Calu3 (cell line): Measurements from ENCODE around the gene NCR1. TPM values are rescaled to one million over a fixed set of nuclear protein-coding genes. Genes with fewer than 3 reads are reported as not detected.
"Not testable (repeated sequence)": the region's sequence is repeated elsewhere in the genome, so short reads cannot be mapped to it uniquely, and the experiment has no call there.

ENCODE experiments used
- BruUV-seq: library from RNA; stranded (reverse); fragments of 400-500 nt; replicated peaks from 2 replicates; lab custom pipeline; 2021; lab: Mats Ljungman, UMichigan
- CTCF ChIA-PET: fragments of 300-600 bp; sonication (Branson Sonifier 250); formaldehyde crosslinking; loops from one replicate; lab custom pipeline; 2022; ENCODE audit warnings: antibody characterized with exemption; lab: Charles Lee
- DNase-seq: peaks from one replicate; pipeline ENCODE4 v3.0.0; 2022
- H3K27ac Mint-ChIP-seq: one replicate; pipeline ENCODE4 v1.8.0; 2022; ENCODE audit warnings: mixed read lengths; ENCODE audit not compliant: unreplicated experiment
- H3K27me3 Mint-ChIP-seq: one replicate; pipeline ENCODE4 v1.8.0; 2022; ENCODE audit warnings: mixed read lengths; ENCODE audit not compliant: unreplicated experiment
- H3K36me3 Mint-ChIP-seq: one replicate; pipeline ENCODE4 v1.8.0; 2022; ENCODE audit warnings: mild to moderate bottlenecking, moderate library complexity, mixed read lengths; ENCODE audit not compliant: insufficient read depth, unreplicated experiment
- H3K4me1 Mint-ChIP-seq: one replicate; pipeline ENCODE4 v1.8.0; 2022; ENCODE audit warnings: mild to moderate bottlenecking, low read depth, mixed read lengths; ENCODE audit not compliant: unreplicated experiment
- H3K4me3 Mint-ChIP-seq: one replicate; pipeline ENCODE4 v1.8.0; 2022; ENCODE audit warnings: mild to moderate bottlenecking, low read depth, moderate library complexity, mixed read lengths; ENCODE audit not compliant: unreplicated experiment
- H3K9me3 Mint-ChIP-seq: one replicate; pipeline ENCODE4 v1.8.0; 2022; ENCODE audit warnings: low read depth, mixed read lengths; ENCODE audit not compliant: unreplicated experiment
- CTCF ChIP-seq: fragments of 200-600 bp; IDR thresholded peaks from one replicate; pipeline ENCODE4 v1.8.0; 2022; ENCODE audit warnings: antibody characterized with exemption; ENCODE audit not compliant: unreplicated experiment
- intact Hi-C: fragments of 100-400 bp; cut with micrococcal nuclease; formaldehyde crosslinking; loops from one replicate; pipeline ENCODE4 v1.10.0; 2022; ENCODE audit not compliant: unreplicated experiment
- total RNA-seq: library from RNA; stranded (reverse); gene quantifications from 2 replicates; pipeline ENCODE4 v1.2.3, GENCODE V29; 2022

The NCR1 gene
- total RNA-seq, 1 experiment from 2014 or later, result not detected

- intact Hi-C loops, result no loop called here
- H3K36me3 Mint-ChIP-seq, result no peaks in the 10 kb centered on the region
- DNase-seq, result no peak
- no peak for TF ChIP-seq CTCF
- no peaks in the 10 kb centered on the region for H3K4me1 Mint-ChIP-seq
- no peaks in the 10 kb centered on the region for H3K9me3 Mint-ChIP-seq
- BruUV-seq, result no TSS peak
- H3K27me3 Mint-ChIP-seq, result peaks cover 64% of the 10 kb centered on the region
- no peak overlapping the region for H3K4me3 Mint-ChIP-seq
- CTCF ChIA-PET, result interaction anchor here (0.6 kb wide), 1 partner anchor 60 kb away, joined by 3 read pairs; no protein-coding TSS in a partner anchor
- H3K27ac Mint-ChIP-seq, result no peak overlapping the region
Observed at GRCh38 chr19:54902061-54902460, 3.9 kb upstream of the NCR1 start.

- no peaks in the 10 kb centered on the region for H3K9me3 Mint-ChIP-seq
Observed at GRCh38 chr19:54903303-54903702, 2.6 kb upstream of the NCR1 start.

GRCh38 chr19:54904261-54904660 lies 1.7 kb upstream of the NCR1 start:
- H3K9me3 Mint-ChIP-seq, H3K36me3 Mint-ChIP-seq, H3K27ac Mint-ChIP-seq, H3K4me3 Mint-ChIP-seq, CTCF ChIA-PET, H3K4me1 Mint-ChIP-seq, intact Hi-C loops, DNase-seq, BruUV-seq: not testable (repeated sequence)
- H3K27me3 Mint-ChIP-seq, result peaks cover 42% of the 10 kb centered on the region

More at GRCh38 chr19:54903303-54903702, 2.6 kb upstream of the NCR1 start:
- Mint-ChIP-seq H3K27ac (no peak overlapping the region), H3K27me3 (peaks cover 51% of the 10 kb centered on the region), H3K4me1 (no peaks in the 10 kb centered on the region), H3K36me3 (no peaks in the 10 kb centered on the region), H3K4me3 (no peak overlapping the region)
- no peak for TF ChIP-seq CTCF
- BruUV-seq, result no TSS peak
- intact Hi-C loops, result no loop called here
- no peak for DNase-seq
- CTCF ChIA-PET, result no interaction called here

GRCh38 chr19:54905421-54905802 lies 536 bp upstream of the NCR1 start:
- CTCF ChIA-PET, result no interaction called here
- TF ChIP-seq CTCF, result no peak
- Mint-ChIP-seq H3K27ac (no peak overlapping the region), H3K27me3 (peaks cover 36% of the 10 kb centered on the region), H3K4me3 (no peak overlapping the region), H3K36me3 (no peaks in the 10 kb centered on the region), H3K9me3 (no peaks in the 10 kb centered on the region), H3K4me1 (no peaks in the 10 kb centered on the region)
- DNase-seq, result no peak
- no TSS peak for BruUV-seq
- intact Hi-C loops, result no loop called here

- peaks cover 42% of the 10 kb centered on the region for H3K27me3 Mint-ChIP-seq
- CTCF ChIA-PET, result interaction anchor here (0.6 kb wide), 1 partner anchor 11 kb away, joined by 4 read pairs; no protein-coding TSS in a partner anchor
- H3K27ac Mint-ChIP-seq, result no peak overlapping the region
- H3K4me3 Mint-ChIP-seq, result no peak overlapping the region
- H3K4me1 Mint-ChIP-seq, result no peaks in the 10 kb centered on the region
- intact Hi-C loops, result no loop called here
- no TSS peak for BruUV-seq
- no peaks in the 10 kb centered on the region for H3K9me3 Mint-ChIP-seq
- H3K36me3 Mint-ChIP-seq, result no peaks in the 10 kb centered on the region
- DNase-seq, result no peak
- TF ChIP-seq CTCF, result no peak
Observed at GRCh38 chr19:54906819-54907218, 871 bp downstream of the NCR1 start.

GRCh38 chr19:54907899-54908298 lies 2.0 kb downstream of the NCR1 start:
- H3K9me3 Mint-ChIP-seq, intact Hi-C loops: not testable (repeated sequence)

More at GRCh38 chr19:54907899-54908298, 2.0 kb downstream of the NCR1 start:
- H3K27me3 Mint-ChIP-seq, result peaks cover 50% of the 10 kb centered on the region
- DNase-seq, CTCF ChIA-PET, BruUV-seq, H3K36me3 Mint-ChIP-seq, H3K27ac Mint-ChIP-seq, H3K4me3 Mint-ChIP-seq, H3K4me1 Mint-ChIP-seq: not testable (repeated sequence)
